Natural killer cell (primary cell): Measurements from ENCODE around the gene LAMC3. TPM values are rescaled to one million over a fixed set of nuclear protein-coding genes. Genes with fewer than 3 reads are reported as not detected.

Experiments used
- ATAC-seq, 3 donors: fragments of 150-1000 bp in 2 of 3; fragments of 200-7000 bp in 1 of 3; cut with Tn5 transposase; 1 replicate in 1 of 3; 2 replicates in 2 of 3; pipeline ENCODE4 v1.10.0; 2021; ENCODE audit warnings: mild to moderate bottlenecking in 2 of 3, moderate library complexity in 2 of 3
- DNase-seq, 2 donors: peaks; one replicate each; pipeline versions ENCODE4 v3.0.0 to v3.0.0-alpha.2; 2013 to 2021; ENCODE audit warnings: mixed read lengths in 1 of 2
- H3K27ac ChIP-seq: one replicate; pipeline ENCODE4 v1.5.1; 2013; ENCODE audit warnings: mild to moderate bottlenecking, low read length
- H3K27me3 ChIP-seq: one replicate; pipeline ENCODE4 v1.6.1; 2013; ENCODE audit warnings: low read length; ENCODE audit not compliant: control insufficient read depth, insufficient read depth
- H3K36me3 ChIP-seq: one replicate; pipeline ENCODE4 v1.6.1; 2013; ENCODE audit warnings: low read length; ENCODE audit not compliant: control insufficient read depth, insufficient read depth
- H3K4me1 ChIP-seq: one replicate; pipeline ENCODE4 v1.6.1; 2013; ENCODE audit warnings: low read length; ENCODE audit not compliant: control insufficient read depth, insufficient read depth
- H3K4me3 ChIP-seq: one replicate; pipeline ENCODE4 v1.5.1; 2013; ENCODE audit warnings: low read length
- H3K9me3 ChIP-seq: one replicate; pipeline ENCODE4 v1.6.1; 2013; ENCODE audit warnings: low read length; ENCODE audit not compliant: control insufficient read depth, insufficient read depth
- H3K27ac Mint-ChIP-seq, 2 donors: one replicate each; pipeline ENCODE4 v1.8.0; 2022; ENCODE audit warnings: mild to moderate bottlenecking in 2 of 2, mixed read lengths in 2 of 2, moderate library complexity in 1 of 2
- H3K27me3 Mint-ChIP-seq, 2 donors: one replicate each; pipeline ENCODE4 v1.8.0; 2022; ENCODE audit warnings: low read depth in 2 of 2, mixed read lengths in 2 of 2
- H3K36me3 Mint-ChIP-seq: one replicate; pipeline ENCODE4 v1.8.0; 2022; ENCODE audit warnings: mixed read lengths
- H3K4me1 Mint-ChIP-seq, 2 donors: one replicate each; pipeline ENCODE4 v1.8.0; 2022; ENCODE audit warnings: mixed read lengths in 2 of 2
- H3K4me3 Mint-ChIP-seq: one replicate; pipeline ENCODE4 v1.8.0; 2022; ENCODE audit warnings: mild to moderate bottlenecking, moderate library complexity, mixed read lengths
- H3K9me3 Mint-ChIP-seq, 2 donors: one replicate each; pipeline ENCODE4 v1.8.0; 2022; ENCODE audit warnings: mixed read lengths in 2 of 2
- WGBS: methylation state at CpG from one replicate; pipeline ENCODE4 v1.1.7; 2013; ENCODE audit warnings: missing lambda C conversion rate; ENCODE audit not compliant: insufficient coverage; 5-methylcytosine and 5-hydroxymethylcytosine counted together
- intact Hi-C: fragments of 100-400 bp; cut with micrococcal nuclease; formaldehyde crosslinking; loops from one replicate; pipeline ENCODE4 v1.14.2; 2022
- total RNA-seq, 4 donors: library from RNA; stranded (reverse); fragments of 120-200 nt in 1 of 4; gene quantifications; one replicate each; pipeline versions ENCODE4 v1.2.3 to v1.2.4, GENCODE V29; 2013 to 2022
- TF ChIP-seq, protein P1 (sequence below): fragments of 200-600 bp; IDR thresholded peaks from one replicate; pipeline ENCODE4 v1.8.0; 2022; ENCODE audit warnings: antibody characterized with exemption

The LAMC3 gene
- total RNA-seq, 3 donors from 2014 or later (not counting 1 experiment from before 2014, with no cell fraction given) = not detected

DNA sequence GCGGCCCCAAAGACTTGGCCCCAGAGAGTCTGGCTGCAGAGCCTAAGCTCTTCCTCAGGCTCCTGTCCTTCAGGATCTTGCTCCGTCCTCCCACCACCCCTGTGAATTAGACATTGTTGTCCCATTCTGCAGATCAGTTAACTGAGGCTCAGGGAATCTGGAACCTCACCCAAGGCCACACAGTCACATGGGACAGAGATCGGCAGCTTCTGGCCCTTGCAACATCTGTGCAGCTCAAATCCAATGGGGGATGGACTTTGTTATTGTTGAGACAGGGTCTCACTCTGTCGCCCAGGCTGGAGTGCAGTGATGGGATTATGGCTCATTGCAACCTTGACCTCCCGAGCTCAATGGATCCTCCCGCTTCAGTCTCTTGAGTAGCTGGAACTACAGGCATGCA is 23.9 kb upstream of the LAMC3 start:
- TF ChIP-seq, protein P1, sequence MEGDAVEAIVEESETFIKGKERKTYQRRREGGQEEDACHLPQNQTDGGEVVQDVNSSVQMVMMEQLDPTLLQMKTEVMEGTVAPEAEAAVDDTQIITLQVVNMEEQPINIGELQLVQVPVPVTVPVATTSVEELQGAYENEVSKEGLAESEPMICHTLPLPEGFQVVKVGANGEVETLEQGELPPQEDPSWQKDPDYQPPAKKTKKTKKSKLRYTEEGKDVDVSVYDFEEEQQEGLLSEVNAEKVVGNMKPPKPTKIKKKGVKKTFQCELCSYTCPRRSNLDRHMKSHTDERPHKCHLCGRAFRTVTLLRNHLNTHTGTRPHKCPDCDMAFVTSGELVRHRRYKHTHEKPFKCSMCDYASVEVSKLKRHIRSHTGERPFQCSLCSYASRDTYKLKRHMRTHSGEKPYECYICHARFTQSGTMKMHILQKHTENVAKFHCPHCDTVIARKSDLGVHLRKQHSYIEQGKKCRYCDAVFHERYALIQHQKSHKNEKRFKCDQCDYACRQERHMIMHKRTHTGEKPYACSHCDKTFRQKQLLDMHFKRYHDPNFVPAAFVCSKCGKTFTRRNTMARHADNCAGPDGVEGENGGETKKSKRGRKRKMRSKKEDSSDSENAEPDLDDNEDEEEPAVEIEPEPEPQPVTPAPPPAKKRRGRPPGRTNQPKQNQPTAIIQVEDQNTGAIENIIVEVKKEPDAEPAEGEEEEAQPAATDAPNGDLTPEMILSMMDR = no peak
- intact Hi-C loops = no loop called here
- no peak for ATAC-seq
- Histone ChIP-seq H3K27me3 (no peaks in the 10 kb centered on the region), H3K4me1 (peaks cover 15% of the 10 kb centered on the region), H3K4me3 (no peak overlapping the region), H3K27ac (no peak overlapping the region), H3K36me3 (no peaks in the 10 kb centered on the region), H3K9me3 (no peaks in the 10 kb centered on the region)
- Mint-ChIP-seq H3K27ac (no peak overlapping the region), H3K27me3 (peaks cover 0 to 6% of the 10 kb centered on the region in 2 donors), H3K4me1 (no peaks in the 10 kb centered on the region), H3K4me3 (no peak overlapping the region), H3K36me3 (no peaks in the 10 kb centered on the region), H3K9me3 (no peaks in the 10 kb centered on the region)
- no peak for DNase-seq
- WGBS = 90% methylated on average over 6 of the region's 6 CpGs

DNA sequence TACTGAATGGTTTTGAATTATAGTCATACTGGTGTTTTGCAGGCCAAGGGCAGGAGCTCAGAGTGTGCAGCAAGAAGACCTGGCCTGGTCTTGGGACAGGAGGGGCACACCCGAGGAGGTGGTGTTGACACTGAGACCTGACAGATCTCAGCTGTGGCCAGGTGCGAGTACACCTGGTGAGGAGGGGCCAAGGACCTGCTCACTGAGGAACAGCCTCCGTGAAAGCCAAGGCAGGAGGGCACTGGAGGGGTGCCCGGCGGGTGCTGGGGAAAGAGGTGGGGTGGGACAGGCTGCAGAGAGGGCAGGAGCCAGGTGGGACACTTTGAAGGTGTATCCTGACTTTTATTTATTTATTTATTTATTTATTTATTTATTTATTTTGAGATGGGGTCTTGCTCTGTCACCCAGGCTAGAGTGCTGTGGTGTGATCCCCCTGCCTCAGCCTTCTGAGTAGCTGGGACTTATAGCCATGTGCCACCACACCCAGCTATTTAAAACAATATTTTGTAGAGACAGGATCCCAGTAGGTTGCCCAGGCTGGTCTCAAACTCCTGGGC is 23.3 kb upstream of the LAMC3 start:
- TF ChIP-seq, protein P1 = no peak
- no peaks in the 10 kb centered on the region for H3K27me3 Mint-ChIP-seq
- no peaks in the 10 kb centered on the region for H3K36me3 Mint-ChIP-seq
- no peaks in the 10 kb centered on the region for H3K27me3 ChIP-seq
- H3K27ac Mint-ChIP-seq = no peak overlapping the region
- H3K36me3 ChIP-seq = no peaks in the 10 kb centered on the region
- WGBS = 81% methylated on average over 5 of the region's 5 CpGs
- intact Hi-C loops = no loop called here
- DNase-seq (no peak), ATAC-seq (no peak)
- no peak overlapping the region for H3K27ac ChIP-seq
- no peak overlapping the region for H3K4me3 ChIP-seq
- no peaks in the 10 kb centered on the region for H3K9me3 ChIP-seq
- H3K4me3 Mint-ChIP-seq = no peak overlapping the region
- no peaks in the 10 kb centered on the region for H3K4me1 Mint-ChIP-seq
- H3K4me1 ChIP-seq = peaks cover 8% of the 10 kb centered on the region
- H3K9me3 Mint-ChIP-seq = no peaks in the 10 kb centered on the region

DNA sequence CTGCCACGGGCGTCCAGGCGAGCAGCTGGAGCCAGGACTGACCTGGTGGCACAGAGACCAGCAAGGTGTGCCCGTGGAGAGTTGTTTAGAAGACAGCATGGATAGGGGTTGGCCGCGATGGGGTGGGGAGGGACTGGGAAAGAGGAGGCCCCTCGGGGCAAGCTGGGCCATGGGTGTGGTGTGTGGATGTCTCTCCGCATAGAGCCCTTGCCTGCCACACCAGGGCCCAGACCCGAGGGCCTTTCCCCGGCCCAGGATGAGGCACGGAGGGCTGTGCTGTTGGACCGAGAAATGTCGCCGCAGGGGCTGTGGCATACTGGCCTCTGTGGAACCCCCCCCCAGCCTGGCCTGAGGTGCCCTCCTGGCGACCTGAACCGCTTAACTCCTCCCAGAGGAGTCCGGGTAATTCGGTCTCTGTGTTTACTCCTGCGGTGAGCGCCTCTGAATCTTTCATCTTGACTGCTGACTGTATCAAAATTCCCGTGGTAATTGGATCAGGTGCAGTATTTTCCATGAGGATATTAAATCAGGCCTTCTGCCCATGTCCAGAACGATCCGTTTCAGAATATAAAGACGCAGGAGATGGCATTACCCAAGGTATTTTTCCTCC is 22.5 kb upstream of the LAMC3 start:
- ATAC-seq (no peak), DNase-seq (no peak)
- Histone ChIP-seq H3K4me1 (peaks cover 1% of the 10 kb centered on the region), H3K9me3 (no peaks in the 10 kb centered on the region), H3K4me3 (no peak overlapping the region), H3K36me3 (no peaks in the 10 kb centered on the region), H3K27me3 (no peaks in the 10 kb centered on the region), H3K27ac (no peak overlapping the region)
- H3K36me3 Mint-ChIP-seq = no peaks in the 10 kb centered on the region
- H3K27me3 Mint-ChIP-seq = no peaks in the 10 kb centered on the region
- TF ChIP-seq, protein P1 = no peak
- no peak overlapping the region for H3K27ac Mint-ChIP-seq
- H3K9me3 Mint-ChIP-seq = no peaks in the 10 kb centered on the region
- intact Hi-C loops = no loop called here
- no peaks in the 10 kb centered on the region for H3K4me1 Mint-ChIP-seq
- 88% methylated on average over 24 of the region's 24 CpGs for WGBS
- H3K4me3 Mint-ChIP-seq = no peak overlapping the region

DNA sequence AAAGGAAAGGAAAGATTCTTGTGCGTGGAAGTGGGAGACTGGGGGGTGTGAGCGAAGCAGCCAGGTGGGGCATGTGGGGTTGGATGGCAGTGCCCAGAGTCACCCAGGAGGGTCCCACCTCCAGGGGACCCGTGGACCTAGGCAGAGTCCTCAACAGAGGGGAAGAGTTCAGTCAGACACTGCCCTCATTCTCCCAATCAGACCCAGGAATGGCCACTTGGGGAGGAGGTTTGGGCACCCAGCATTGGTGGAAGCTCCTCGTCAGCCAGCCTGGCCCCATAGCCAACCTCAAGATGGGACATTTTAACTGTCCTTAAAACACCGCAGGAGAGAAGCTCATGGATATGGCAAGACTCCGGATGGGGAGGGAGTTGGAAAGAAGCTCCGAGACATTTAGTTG is 21.9 kb upstream of the LAMC3 start:
- Histone ChIP-seq H3K27me3 (no peaks in the 10 kb centered on the region), H3K36me3 (no peaks in the 10 kb centered on the region), H3K4me1 (no peaks in the 10 kb centered on the region), H3K4me3 (no peak overlapping the region), H3K9me3 (no peaks in the 10 kb centered on the region), H3K27ac (no peak overlapping the region)
- Mint-ChIP-seq H3K27ac (no peak overlapping the region), H3K36me3 (no peaks in the 10 kb centered on the region), H3K4me3 (no peak overlapping the region), H3K9me3 (no peaks in the 10 kb centered on the region), H3K4me1 (peaks cover 0 to 5% of the 10 kb centered on the region in 2 donors), H3K27me3 (no peaks in the 10 kb centered on the region)
- TF ChIP-seq, protein P1 = no peak
- WGBS = 90% methylated on average over 7 of the region's 7 CpGs
- intact Hi-C loops = no loop called here
- DNase-seq (no peak), ATAC-seq (no peak)
